Hematopoietic multipotent progenitor cell treated with erythropoietin and hydrocortisone succinate and interleukin-3 and kit ligand, for 15 days (in vitro differentiated cells): ENCODE results near the gene FAM184A.

Experiments
- DNase-seq: peaks from one replicate; pipeline ENCODE4 v3.0.0-alpha.2; 2015; ENCODE audit warnings: low spot score

FAM184A gene

GRCh38 chr6:118913161-118913560 is 165.3 kb downstream of the FAM184A start:
- no peak for DNase-seq

- DNase-seq = no peak
These were observed 165.8 kb downstream of the FAM184A start for GRCh38 chr6:118912646-118913045.
